HG02759 (cell line): ENCODE measurements around the gene MAP3K20.

ENCODE experiments used
- ATAC-seq: cut with Tn5 transposase; IDR thresholded peaks from one replicate; pipeline ENCODE4 v1.9.1; 2021; ENCODE audit warnings: mild to moderate bottlenecking, moderate library complexity; ENCODE audit not compliant: unreplicated experiment

MAP3K20 gene

DNA sequence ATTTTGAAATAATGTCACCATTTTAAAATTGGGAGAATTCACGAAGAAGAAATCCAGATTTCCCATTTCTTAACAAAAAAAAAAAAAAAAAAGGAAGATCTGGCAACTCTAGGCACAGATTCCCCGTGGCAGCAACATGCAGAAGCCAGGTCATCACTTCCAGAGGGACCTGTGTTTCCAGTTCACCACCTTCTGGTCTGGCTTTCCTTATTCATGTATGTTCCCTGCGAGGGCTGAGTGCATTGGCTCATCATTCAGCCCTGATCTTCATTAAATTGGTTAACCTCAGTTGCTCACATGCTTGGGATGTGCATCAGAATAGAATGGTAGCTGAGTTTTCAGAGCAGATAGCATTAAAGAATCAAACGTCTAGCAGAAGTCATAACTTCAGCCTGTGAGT lies 25.0 kb upstream of the MAP3K20 start:
- no peak for ATAC-seq

DNA sequence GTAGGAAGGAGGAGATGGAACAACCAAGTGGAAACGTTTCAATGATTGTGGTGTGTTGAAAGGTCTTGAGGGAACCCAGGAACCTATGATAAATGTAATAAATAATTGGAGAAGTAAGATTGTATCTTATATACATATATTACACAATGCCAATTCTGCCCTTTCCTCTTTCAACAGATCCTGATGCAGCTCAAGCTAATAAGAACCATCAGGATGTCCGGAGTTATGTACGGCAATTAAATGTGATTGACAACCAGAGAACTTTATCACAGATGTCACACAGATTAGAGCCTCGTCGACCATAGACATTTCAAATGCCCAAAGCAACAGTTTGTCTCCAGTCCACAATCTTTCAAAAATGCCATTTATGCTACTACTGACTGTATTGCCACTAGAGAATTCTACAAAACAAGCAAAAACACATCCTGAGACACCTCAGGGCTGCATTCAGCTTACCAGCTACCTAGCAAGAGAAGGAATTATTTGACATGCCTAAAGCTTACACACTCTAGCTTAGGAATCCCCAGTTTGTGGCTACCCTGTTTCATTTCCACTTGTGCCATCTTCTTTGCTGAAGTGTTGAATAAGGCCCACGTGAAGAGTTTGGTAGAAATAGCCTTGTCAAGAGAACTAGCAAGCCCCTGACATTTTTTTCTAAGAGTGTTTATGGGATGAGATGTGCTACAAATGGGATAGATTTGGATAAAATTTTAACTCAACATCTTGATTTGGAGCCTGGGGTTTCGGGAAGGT lies 24.0 kb upstream of the MAP3K20 start:
- no peak for ATAC-seq

DNA sequence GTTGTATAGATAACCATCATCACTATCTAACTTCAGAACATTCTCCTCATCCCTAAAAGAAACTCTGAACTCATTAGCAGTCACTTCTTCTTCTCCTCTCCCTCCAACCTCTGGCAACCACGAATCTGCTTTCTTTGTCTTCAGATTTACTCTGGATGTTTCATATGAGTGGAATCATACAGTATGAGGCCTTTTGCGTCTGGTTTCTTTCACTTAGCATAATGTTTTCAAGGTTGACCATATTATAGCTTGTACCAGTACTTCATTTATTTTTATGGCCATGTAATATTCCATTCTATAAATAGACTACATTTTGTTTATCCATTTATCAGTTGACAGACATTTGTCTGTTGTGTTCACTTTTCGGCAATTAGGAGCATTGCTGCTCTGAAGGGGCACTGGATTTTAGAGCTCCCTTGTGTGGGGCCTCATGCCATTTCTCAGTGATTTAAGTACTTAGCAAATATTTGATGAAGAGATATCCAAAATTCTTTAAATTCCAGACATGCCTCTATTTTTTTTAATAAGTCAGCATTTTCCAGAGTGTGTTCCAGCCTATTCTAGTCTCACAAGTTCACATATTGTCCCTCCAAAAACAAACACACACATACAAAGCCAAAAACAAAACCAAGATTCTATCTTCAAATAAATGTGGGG lies 22.5 kb upstream of the MAP3K20 start:
- ATAC-seq: no peak

DNA sequence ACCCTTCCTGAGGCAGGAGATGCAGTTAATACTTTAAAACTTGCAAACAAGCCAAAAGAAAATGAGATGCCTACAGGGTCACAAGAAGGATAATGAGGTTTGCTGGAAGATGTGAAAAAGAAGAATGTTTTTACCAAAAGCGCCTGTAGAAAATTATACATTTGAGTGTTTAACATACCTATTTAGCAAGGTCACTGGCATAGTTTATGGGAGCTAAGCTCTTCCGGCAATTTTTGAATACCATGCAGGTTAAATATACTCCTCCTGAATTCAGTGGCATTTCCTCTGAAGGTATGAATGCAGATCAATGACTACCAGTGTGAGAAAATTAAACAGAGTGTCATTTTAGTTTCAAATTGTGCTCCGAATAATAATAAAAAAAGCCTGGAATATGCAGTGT lies 21.2 kb upstream of the MAP3K20 start:
- no peak for ATAC-seq

DNA sequence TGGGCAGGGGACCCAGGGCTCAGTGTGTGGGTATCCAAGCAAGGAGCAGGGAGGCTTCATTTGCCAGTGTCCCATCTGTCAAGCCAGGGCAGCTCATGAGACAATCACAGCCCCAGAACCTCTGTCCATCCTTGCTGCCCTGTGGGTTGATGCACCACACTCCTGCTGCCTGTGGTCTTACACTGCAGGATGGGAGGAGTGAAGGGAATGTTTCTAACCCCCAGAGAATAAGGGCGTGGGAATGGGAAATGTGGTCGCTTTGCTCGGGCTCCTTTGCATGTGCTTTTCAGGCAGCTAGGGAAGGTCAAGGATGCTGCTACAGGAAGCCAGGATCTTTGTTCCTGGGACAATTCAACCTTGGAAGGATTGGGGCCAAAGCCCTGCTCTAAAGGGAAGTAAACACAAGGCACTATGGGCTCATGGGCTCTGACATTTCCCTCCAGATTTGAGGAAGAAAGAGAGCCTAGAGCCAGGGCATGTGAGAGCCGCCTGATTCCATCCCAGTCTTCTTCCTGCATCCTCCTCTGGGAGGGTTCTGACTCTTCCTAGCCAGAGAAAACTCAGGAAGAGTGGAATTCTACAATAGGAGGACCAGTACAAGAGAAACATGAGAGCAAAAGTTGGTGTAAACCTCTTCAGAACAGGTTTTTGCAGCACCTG lies 18.8 kb upstream of the MAP3K20 start:
- ATAC-seq: no peak

DNA sequence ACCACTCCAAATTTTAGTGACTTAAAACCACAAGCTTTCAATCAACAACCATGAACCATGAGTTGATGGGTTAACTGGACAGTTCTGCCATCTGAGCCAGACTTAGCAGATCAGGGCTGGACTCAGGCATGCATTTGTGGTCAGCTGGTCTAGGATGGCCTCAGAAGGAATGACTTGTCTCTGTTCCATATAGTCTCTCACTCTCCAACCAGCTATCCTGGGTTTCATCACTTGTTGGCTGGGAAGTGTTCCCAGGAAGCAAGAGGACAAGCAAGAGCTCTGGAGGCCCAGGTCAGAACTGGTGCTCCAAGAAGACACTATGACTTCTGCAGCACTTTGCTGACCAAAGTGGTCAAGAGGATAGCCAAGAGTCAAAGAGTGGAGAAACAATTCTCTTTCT lies 17.5 kb upstream of the MAP3K20 start:
- ATAC-seq: no peak

DNA sequence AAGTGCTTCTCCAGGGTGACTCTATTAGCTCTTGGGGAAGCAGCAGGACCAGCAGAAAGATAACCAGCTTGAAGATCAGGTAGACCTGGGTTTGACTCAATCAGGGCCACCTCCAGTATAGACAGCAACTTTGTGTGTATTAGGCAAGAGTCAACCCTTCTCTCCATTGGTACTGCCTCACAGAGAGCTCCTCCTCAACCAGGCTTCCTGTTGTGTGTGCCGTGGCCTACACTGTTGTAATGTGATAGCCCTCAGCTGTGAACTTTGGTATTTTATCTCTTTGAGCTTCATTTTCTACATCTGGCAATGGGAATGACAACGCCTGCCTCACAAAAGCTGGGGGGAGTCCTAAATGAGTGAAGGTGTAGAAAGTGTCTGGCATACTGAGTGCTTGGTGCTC lies 17.0 kb upstream of the MAP3K20 start:
- ATAC-seq: no peak

DNA sequence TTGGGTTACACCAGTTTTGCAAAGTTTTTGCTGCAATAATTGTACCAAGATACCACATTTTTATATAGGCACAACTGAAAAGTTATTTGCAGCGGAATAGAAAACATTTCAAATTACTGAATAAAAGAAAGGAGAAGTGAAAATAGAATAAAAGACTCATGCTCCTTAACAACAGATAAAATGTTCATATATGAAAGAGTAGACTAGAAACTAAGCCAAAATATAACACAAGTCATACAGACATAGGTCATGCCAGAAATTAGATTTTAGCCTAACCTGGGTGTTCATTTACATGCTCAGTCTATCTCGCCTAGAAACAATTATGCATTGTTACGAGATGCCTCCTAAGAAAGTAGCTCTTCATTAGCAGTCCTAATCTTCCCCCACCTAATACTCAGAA lies 16.4 kb upstream of the MAP3K20 start:
- ATAC-seq: no peak

DNA sequence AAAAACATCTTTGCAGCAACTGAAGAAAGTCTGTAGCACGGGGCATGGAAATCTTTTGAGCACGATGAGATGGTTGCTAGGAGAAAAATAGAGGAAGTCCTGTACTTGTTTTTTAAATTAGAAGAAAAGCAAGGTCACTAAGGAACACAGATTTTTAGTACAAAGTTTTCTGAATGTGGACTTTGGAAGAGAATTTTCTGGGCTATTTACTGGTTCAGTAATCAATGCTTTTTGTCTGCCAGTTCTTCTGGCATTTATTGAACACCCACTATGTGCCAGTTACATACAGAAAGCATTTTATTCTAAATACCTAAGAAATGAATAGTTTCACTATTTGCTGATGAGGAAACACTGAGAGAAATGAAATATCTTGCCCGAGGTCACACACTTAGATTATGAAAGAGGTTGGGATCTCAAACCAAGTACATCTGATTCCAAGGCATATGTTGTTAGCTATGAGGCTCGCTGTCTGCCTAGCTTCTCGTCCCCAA lies 15.6 kb upstream of the MAP3K20 start:
- no peak for ATAC-seq

DNA sequence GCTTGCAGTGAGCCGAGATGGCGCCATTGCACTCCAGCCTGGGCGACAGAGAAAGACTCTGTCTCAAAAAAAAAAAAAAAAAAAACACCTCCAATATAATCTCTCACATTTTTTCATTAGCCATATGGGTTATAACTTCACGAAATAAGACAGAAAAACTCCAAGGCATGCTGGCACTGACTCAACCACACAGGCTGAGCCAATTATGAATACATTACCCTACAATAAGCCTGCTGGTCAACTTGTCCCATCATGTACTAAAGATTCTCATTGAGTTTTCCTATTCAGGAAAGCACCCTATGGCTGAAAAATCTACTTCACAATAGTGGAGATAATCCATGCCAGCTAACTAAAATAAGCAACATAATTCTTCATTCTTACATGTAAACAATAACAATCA lies 12.8 kb upstream of the MAP3K20 start:
- ATAC-seq: no peak

DNA sequence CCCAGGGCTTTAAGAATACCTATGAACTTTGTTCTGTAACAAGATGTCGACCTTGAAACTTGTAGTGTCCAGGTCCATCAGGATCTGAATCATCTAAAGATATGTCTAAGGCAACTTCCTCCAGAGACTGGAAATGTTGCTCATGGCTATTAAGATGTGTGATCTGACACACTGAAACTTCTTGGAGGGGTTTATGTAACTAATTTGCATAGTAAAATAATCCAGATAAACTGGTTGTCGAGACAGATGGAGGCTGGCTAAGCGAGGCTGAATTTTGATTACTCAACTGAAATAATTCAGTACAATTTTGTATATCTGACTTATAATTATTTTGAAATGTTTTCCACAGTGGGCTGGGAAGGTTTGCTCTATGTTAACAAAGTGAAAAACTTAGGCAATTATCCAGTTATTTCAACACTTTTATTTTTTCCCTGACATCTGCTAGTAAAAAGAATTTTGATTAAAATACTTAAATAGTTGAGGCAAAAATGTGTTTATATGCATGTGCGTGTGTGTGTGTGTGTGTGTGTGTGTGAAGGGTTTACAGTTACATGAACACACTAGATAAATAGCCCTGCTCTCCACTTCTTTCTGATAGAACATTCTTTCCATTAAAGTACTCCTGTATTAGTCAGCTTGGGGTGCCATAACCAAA lies 11.4 kb upstream of the MAP3K20 start:
- no peak for ATAC-seq

DNA sequence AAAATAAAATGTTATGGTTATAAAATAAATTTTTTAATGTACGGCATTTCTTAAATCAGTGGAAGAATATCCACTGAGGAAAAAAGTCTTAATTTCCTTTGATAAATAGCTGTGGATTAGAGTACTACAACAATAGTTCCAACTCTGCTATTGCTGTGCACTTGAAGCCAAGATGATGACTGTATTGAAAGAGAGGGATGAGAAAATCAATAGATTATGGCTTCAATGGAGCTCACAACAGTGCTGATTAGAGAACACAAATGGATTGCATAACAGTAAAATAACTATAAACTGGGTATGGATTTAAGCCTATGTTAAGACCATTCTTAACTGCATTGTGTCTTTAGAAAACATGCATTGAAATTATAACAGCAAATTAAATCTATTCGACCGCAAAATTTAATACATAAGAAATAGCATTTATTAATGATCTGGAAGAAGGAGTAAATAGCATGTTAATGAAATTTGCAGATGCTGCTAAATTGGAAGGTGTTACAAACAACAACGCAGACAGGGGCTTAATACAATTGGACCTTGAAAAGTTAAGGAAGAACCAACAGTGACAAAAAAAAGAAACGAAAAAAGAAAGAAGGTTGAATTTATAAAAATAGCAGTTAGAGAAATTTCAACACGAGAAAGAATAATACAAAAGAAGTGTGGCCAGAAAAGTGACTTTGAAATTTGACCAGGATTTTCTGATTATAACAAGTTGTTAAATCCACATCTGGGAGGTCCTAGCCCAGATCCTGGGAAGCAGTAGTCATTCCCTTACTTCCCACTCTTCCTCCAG lies 8.6 kb upstream of the MAP3K20 start:
- no peak for ATAC-seq

DNA sequence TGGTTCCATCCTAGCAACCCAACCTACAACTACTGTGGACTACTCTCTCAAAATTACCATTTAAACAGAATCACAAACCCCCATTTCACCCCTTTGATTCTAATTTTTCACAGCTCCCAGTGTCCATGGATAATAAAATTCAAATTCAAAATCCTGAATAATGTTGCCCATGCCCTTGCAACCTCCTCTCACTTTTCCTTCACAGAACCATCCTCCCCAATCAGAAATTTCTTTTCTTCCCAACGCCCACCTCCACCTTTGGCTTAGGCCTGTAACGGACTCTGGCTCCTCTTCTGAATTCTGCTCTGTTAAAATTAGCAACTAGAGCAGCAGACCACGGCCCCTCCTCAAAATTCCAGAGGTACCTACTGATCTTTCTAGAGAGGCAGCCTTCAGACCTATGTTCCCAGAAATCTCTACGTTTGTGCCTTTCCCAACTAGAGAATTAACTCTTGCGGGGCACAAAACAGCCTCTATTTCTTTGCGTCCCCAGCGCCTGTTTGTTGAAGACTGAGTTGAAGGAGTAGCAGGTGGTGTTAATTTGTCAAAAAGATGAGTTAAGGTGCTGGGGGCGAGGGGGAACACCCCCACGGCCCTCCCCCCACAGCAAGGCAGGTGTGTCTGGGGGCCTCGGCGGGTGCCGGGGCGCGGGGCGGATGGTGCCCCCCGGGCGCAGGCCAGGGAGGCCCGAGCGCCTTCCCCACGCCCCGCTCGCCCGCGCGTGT lies 428 bp upstream of the MAP3K20 start:
- no peak for ATAC-seq

DNA sequence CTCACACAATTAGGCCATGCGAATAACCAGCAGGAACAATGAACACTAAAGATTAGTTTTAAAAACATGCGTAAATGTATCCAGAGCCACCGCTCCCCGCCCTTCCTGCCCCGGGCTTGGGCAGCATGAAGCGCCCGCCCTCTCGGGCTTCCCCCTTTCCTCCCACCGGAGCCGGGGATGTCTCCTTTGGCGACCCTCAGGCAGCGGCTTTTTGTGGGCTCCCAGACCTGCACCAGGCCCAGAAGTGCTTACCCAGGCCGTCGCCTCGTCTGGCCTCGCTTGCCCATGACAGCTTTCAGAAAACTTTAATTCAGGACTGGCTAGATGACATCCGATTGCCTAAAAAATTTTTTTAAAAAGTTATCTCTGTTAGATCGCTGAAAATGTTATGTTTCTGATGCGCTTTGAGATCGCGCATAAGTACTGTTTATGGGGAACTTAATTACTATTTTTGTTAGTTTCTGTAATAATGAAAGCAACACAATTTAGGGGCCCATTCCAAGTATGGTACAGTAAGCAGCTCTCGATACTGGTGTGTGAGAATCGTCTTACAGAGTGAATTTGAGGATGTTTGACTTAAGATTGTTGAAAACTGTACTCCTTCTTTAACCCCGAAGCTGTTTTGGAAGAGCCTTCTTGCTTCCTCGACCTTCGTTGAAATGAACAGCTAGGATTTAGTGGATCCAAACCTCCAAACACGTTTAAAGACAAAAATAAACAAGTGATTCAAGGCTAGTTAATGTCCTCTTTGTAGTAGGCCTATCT lies 1.1 kb downstream of the MAP3K20 start:
- ATAC-seq: peak; percentile 29

DNA sequence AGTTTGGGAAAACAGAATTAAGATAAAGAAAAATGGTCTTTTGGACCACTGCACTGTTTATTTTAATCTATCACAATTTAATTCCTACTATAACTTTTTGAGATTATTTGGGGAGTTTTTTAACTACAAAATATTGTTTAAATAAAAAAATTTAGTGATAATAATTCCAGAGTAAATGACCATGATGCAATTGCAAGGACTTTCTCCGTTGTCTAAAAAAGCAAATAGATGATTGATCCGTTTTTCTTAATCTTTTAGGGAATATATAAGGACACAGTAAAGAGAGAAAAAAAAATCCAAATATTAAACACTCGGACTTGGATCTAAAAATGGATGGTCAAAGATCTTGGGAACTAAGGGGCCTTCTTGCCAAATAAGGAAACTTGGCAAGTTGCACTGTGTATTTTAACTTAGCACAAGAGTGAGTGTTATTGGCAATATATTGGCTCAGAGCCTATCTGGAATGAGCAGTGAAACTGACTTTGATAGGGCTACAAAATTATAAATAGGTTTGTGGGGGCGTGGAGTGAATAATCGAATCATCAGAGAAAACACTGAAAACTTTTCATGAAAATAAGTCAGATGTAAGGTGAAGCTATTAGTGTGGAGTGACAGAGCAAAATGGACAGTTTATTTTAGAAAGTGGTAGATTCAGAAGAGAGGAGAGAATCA lies 2.0 kb downstream of the MAP3K20 start:
- ATAC-seq: no peak

DNA sequence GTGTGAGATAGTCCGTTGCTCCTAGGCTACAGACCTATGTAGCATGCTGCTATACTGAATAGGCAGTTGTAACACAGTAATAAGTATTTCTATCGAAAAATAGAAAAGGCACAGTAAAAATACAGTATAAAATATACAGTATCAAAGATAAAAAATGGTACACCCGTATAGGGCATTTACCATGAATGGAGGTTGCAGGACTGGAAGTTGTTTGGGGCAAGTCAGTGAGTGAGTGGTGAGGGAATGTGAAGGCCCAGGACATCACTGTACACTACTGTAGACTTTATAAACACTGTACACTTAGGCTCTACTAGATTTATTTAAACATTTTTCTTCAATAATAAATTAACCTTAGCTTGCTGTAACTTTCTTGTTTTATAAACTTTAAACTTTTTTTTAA lies 3.5 kb downstream of the MAP3K20 start:
- no peak for ATAC-seq

DNA sequence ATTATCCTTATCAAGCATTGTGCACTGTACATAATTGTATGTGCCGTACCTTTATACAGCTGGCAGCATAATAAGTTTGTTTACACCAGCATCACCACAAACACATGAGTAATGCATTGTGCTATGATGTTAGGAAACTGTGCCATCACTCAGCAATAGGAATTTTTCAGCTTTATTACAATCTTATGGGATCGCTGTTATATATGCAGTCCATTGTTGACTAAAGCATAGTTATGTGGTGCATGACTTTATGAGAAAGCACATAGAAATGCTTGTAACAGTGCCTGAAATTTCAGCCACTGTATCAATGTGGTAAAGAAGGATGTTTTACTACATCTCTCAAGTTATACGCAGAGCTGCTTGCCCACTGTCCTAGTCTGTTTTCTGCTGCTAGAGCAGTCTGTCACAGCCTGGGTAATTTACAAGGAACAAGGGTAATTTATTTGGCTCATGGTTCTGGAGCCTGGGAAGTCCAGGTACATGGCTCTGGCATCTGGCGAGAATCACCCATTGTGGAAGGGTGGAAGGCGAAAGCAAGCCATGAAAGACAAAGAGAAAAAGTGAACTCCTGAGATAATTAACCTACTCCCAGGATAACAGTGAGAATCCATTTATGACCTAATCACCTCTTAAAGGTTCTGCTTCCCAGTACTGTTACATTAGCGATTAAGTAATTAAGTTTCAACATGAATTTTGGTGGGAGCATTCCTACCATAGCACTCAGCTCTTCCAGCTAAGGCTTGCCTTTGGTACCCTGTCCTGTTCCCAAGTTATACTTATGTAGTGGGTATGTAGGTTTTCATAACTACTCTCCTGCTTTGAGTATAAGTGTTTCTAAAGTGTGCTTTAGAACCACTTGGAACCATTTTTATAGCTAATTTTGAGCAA lies 4.6 kb downstream of the MAP3K20 start:
- ATAC-seq: no peak
